A549 (cell line): Measurements from ENCODE around the gene SPACDR. TPM values are rescaled to one million over a fixed set of nuclear protein-coding genes. Genes with fewer than 3 reads are reported as not detected.

Experiments
- ATAC-seq, 2 experiments: fragments of 200-7000 bp in 1 of 2; fragments of >200 bp in 1 of 2; cut with Nextera tagmentation in 1 of 2; cut with Tn5 transposase in 1 of 2; 3 replicates each; pipeline versions ENCODE4 v1.8.0 to v1.9.1; 2018 to 2020; ENCODE audit warnings: mild to moderate bottlenecking in 1 of 2, moderate library complexity in 1 of 2
- CTCF ChIA-PET: fragments of 300-600 bp; sonication (Branson Sonifier 250); formaldehyde crosslinking; extraction: SDS; loops from one replicate; lab custom pipeline; 2021; ENCODE audit warnings: antibody characterized with exemption, inconsistent platforms; lab: Yijun Ruan, JAX
- POLR2A ChIA-PET: fragments of 350-600 bp; formaldehyde crosslinking; extraction: SDS; loops from one replicate; lab custom pipeline; 2021; ENCODE audit warnings: antibody characterized with exemption, inconsistent platforms; lab: Yijun Ruan, JAX
- DNase-seq, 2 experiments: peaks; one replicate each; pipeline versions ENCODE4 v3.0.0 to v3.0.0-alpha.2; 2011 to 2016; ENCODE audit warnings: low read depth in 1 of 2, low spot score in 1 of 2
- FAIRE-seq: peaks from 2 replicates; lab custom pipeline; 2011; peaks lifted over from hg19 to GRCh38; lab: Jason Lieb, UNC
- H3K27ac ChIP-seq, 2 experiments: fragments of >200 bp; sonication (Bioruptor Twin); formaldehyde crosslinking; 3 replicates each; pipeline ENCODE4 v1.5.1; 2016 to 2017
- H3K4me1 ChIP-seq: fragments of >200 bp; sonication (Bioruptor Twin); formaldehyde crosslinking; 3 replicates; pipeline ENCODE4 v1.6.1; 2016
- H3K4me2 ChIP-seq: fragments of >200 bp; sonication (Bioruptor Twin); formaldehyde crosslinking; 3 replicates; pipeline ENCODE4 v1.6.1; 2016
- H3K4me3 ChIP-seq: fragments of >200 bp; sonication (Bioruptor Twin); formaldehyde crosslinking; 3 replicates; pipeline ENCODE4 v1.5.1; 2016
- H3K9me3 ChIP-seq: fragments of >200 bp; sonication (Bioruptor Twin); formaldehyde crosslinking; 3 replicates; pipeline ENCODE4 v1.6.1; 2016
- CEBPB ChIP-seq, 2 experiments: fragments of >200 bp in 1 of 2; sonication (Bioruptor Twin) in 1 of 2; formaldehyde crosslinking in 1 of 2; IDR thresholded peaks; 2 replicates each; pipeline ENCODE4 v1.6.1; 2012 to 2016
- CTCF ChIP-seq: fragments of >200 bp; sonication (Bioruptor Twin); formaldehyde crosslinking; IDR thresholded peaks from 3 replicates; pipeline ENCODE4 v1.5.1; 2016
- EHMT2 ChIP-seq: fragments of 200-600 bp; sonication (generic); IDR thresholded peaks from 2 replicates; pipeline ENCODE4 v1.6.1; 2016; ENCODE audit warnings: antibody characterized with exemption, low read depth, mild to moderate bottlenecking, moderate library complexity
- EP300 ChIP-seq, 2 experiments: fragments of >200 bp; sonication (Bioruptor Twin); formaldehyde crosslinking; IDR thresholded peaks; 2 replicates in 1 of 2; 3 replicates in 1 of 2; pipeline ENCODE4 v1.6.1; 2016 to 2017
- FOSB ChIP-seq: fragments of 250-450 bp; sonication (Bioruptor Pico); IDR thresholded peaks from 2 replicates; pipeline ENCODE4 v1.5.0; 2020; ENCODE audit warnings: mild to moderate bottlenecking, moderate library complexity
- HEYL ChIP-seq: fragments of 250-450 bp; sonication (Bioruptor Pico); IDR thresholded peaks from 2 replicates; pipeline ENCODE4 v1.8.0; 2021; ENCODE audit warnings: mild to moderate bottlenecking, moderate library complexity
- HMGXB4 ChIP-seq: fragments of 250-450 bp; sonication (Bioruptor Pico); IDR thresholded peaks from 2 replicates; pipeline ENCODE4 v1.5.0; 2021; ENCODE audit warnings: mild to moderate bottlenecking, moderate library complexity, borderline replicate concordance
- HOXB13 ChIP-seq: fragments of 250-450 bp; sonication (Bioruptor Pico); IDR thresholded peaks from 2 replicates; pipeline ENCODE4 v1.5.0; 2020; ENCODE audit warnings: low read depth, mild to moderate bottlenecking, moderate library complexity
- JUNB ChIP-seq: fragments of >200 bp; sonication (Bioruptor Twin); formaldehyde crosslinking; IDR thresholded peaks from 2 replicates; pipeline ENCODE4 v1.6.1; 2016
- PBX3 ChIP-seq: IDR thresholded peaks from 2 replicates; pipeline ENCODE4 v1.6.1; 2012
- PHF8 ChIP-seq: fragments of 200-600 bp; sonication (generic); IDR thresholded peaks from 2 replicates; pipeline ENCODE4 v1.6.1; 2016; ENCODE audit warnings: low read depth, mild to moderate bottlenecking, antibody characterized with exemption, moderate library complexity, borderline replicate concordance
- POLR2A ChIP-seq: IDR thresholded peaks from 2 replicates; pipeline ENCODE4 v1.6.1; 2012; ENCODE audit warnings: mild to moderate bottlenecking, low read length
- RNF2 ChIP-seq: fragments of 200-600 bp; sonication (generic); IDR thresholded peaks from 2 replicates; pipeline ENCODE4 v1.6.1; 2016; ENCODE audit warnings: low read depth, mild to moderate bottlenecking, antibody characterized with exemption, moderate library complexity, borderline replicate concordance
- whole genome bisulfite sequencing: methylation state at CpG from one replicate; pipeline ENCODE4 v1.1.6; 2017; ENCODE audit errors: missing lambda C conversion rate; 5-methylcytosine and 5-hydroxymethylcytosine counted together
- polyA plus RNA-seq, 4 experiments: library from polyadenylated mRNA; depleted of rRNA in 3 of 4; stranded (reverse); fragments of >200 nt; fragmentation: RNase III in 1 of 4; extraction: RNeasy Plus Mini Kit Qiagen cat#74134 plus additional on column Dnase treatment in 1 of 4; gene quantifications; 2 replicates in 3 of 4; 3 replicates in 1 of 4; pipeline ENCODE4 v1.2.3, GENCODE V29; 2011 to 2017
- TF ChIP-seq, protein P1 (sequence below): IDR thresholded peaks from 2 replicates; pipeline ENCODE4 v1.6.1; 2012; ENCODE audit warnings: low read depth, borderline replicate concordance
- TF ChIP-seq, protein P2 (sequence below): fragments of 200-600 bp; sonication (generic); IDR thresholded peaks from 2 replicates; pipeline ENCODE4 v1.6.1; 2016; ENCODE audit warnings: antibody characterized with exemption, mild to moderate bottlenecking, moderate library complexity

Gene SPACDR
- polyA plus RNA-seq, 2 of the 4 experiments (the other 2 are of a cell fraction), result 0.17 to 0.34 TPM

DNA sequence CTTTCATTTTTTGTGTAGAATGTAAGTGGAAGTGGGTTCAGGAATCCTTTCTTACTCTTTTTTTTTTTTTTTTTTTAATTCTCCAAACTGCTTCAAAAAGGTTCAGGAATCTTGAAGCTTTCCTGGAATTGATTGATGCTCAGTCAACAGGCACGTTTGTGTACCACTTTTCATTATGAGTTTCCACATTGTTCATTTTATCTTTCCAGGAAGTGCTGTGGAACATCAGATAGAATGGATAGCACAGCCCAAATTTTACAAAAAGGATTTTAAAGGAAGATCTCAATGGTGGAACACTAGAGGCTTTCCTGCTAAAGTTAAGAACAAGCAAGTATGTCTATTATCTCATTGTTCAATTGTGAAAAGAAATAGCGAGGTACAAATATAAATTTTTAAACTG, 25.9 kb downstream of the SPACDR start:
- CTCF ChIA-PET, result interaction anchor here (1.0 to 5.1 kb wide), 5 partner anchors 8 to 31 kb away, joined by 3 to 26 read pairs (median 6); no protein-coding TSS in a partner anchor
- H3K4me2 ChIP-seq, result no peak overlapping the region
- no peak for TF ChIP-seq EP300 (IDR thresholded peaks at IDR 0.05)
- TF ChIP-seq, protein P1, sequence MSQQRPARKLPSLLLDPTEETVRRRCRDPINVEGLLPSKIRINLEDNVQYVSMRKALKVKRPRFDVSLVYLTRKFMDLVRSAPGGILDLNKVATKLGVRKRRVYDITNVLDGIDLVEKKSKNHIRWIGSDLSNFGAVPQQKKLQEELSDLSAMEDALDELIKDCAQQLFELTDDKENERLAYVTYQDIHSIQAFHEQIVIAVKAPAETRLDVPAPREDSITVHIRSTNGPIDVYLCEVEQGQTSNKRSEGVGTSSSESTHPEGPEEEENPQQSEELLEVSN, result no peak
- TF ChIP-seq CEBPB (IDR thresholded peaks at IDR 0.05), result no peak
- TF ChIP-seq, protein P2, sequence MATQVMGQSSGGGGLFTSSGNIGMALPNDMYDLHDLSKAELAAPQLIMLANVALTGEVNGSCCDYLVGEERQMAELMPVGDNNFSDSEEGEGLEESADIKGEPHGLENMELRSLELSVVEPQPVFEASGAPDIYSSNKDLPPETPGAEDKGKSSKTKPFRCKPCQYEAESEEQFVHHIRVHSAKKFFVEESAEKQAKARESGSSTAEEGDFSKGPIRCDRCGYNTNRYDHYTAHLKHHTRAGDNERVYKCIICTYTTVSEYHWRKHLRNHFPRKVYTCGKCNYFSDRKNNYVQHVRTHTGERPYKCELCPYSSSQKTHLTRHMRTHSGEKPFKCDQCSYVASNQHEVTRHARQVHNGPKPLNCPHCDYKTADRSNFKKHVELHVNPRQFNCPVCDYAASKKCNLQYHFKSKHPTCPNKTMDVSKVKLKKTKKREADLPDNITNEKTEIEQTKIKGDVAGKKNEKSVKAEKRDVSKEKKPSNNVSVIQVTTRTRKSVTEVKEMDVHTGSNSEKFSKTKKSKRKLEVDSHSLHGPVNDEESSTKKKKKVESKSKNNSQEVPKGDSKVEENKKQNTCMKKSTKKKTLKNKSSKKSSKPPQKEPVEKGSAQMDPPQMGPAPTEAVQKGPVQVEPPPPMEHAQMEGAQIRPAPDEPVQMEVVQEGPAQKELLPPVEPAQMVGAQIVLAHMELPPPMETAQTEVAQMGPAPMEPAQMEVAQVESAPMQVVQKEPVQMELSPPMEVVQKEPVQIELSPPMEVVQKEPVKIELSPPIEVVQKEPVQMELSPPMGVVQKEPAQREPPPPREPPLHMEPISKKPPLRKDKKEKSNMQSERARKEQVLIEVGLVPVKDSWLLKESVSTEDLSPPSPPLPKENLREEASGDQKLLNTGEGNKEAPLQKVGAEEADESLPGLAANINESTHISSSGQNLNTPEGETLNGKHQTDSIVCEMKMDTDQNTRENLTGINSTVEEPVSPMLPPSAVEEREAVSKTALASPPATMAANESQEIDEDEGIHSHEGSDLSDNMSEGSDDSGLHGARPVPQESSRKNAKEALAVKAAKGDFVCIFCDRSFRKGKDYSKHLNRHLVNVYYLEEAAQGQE, result no peak
- TF ChIP-seq PHF8, result no peak
- DNase-seq (no peak), ATAC-seq (no peak), FAIRE-seq (no peak)
- POLR2A ChIA-PET, result interaction anchor here (2.6 kb wide), 1 partner anchor 9 kb away, joined by 23 read pairs; the partner anchor contains the start of genes MEPCE and ZCWPW1
- peaks cover 11% of the 10 kb centered on the region; the same call in 1 of the 3 replicates for H3K4me1 ChIP-seq
- no peak overlapping the region for H3K4me3 ChIP-seq
- no peak overlapping the region for H3K27ac ChIP-seq
- WGBS, result 47% methylated on average over 2 of the region's 2 CpGs
- H3K9me3 ChIP-seq, result no peaks in the 10 kb centered on the region

- H3K4me2 ChIP-seq, result peak overlapping the region; percentile 56
- H3K4me3 ChIP-seq, result peak overlapping the region; percentile 91
- H3K27ac ChIP-seq, result peak overlapping the region; percentile 96
- TF ChIP-seq HMGXB4 (no peak), CTCF (no peak), FOSB (CRISPR knock-in tag) (no peak), RNF2 (no peak), EHMT2 (no peak), PBX3 (no peak), JUNB (no peak), POLR2A (no peak), HEYL (CRISPR knock-in tag) (no peak), HOXB13 (no peak)
- TF ChIP-seq, protein P1, result no peak
- H3K9me3 ChIP-seq, result no peaks in the 10 kb centered on the region
- 88% methylated on average over 27 of the region's 28 CpGs for WGBS
- ChIA-PET CTCF (interaction anchor here (1.0 to 5.1 kb wide), 6 partner anchors 9 to 32 kb away, joined by 3 to 26 read pairs (median 5); no protein-coding TSS in a partner anchor), POLR2A (interaction anchor here (0.6 to 2.6 kb wide), 5 partner anchors 7 to 149 kb away, joined by 3 to 23 read pairs (median 4); partner anchors contain the start of genes FBXO24, MEPCE and ZCWPW1)
- H3K4me1 ChIP-seq, result peaks cover 12% of the 10 kb centered on the region; the same call in 2 of the 3 replicates
- ATAC-seq, result no peak
- DNase-seq, result no peak
- no peak for FAIRE-seq
Observed at GRCh38 chr7:100437150-100438100, 26.6 kb downstream of the SPACDR start.
